ENCODE measurements around the gene TMEM151B.

Gene TMEM151B

GRCh38 chr6:44256775-44257024 lies 13.6 kb upstream of the TMEM151B start:
- TF ChIP-seq EZH2phosphoT487 (IDR thresholded peaks at IDR 0.05; ENCODE audit: low read length) (no peak), EZH2 (optimal IDR thresholded peaks at IDR 0.05; ENCODE audit: low read depth, low read length) (no peak)
- TF ChIP-seq, protein P1, sequence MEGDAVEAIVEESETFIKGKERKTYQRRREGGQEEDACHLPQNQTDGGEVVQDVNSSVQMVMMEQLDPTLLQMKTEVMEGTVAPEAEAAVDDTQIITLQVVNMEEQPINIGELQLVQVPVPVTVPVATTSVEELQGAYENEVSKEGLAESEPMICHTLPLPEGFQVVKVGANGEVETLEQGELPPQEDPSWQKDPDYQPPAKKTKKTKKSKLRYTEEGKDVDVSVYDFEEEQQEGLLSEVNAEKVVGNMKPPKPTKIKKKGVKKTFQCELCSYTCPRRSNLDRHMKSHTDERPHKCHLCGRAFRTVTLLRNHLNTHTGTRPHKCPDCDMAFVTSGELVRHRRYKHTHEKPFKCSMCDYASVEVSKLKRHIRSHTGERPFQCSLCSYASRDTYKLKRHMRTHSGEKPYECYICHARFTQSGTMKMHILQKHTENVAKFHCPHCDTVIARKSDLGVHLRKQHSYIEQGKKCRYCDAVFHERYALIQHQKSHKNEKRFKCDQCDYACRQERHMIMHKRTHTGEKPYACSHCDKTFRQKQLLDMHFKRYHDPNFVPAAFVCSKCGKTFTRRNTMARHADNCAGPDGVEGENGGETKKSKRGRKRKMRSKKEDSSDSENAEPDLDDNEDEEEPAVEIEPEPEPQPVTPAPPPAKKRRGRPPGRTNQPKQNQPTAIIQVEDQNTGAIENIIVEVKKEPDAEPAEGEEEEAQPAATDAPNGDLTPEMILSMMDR (IDR thresholded peaks at IDR 0.05; ENCODE audit: low read length), result no peak
- H3K36me3 ChIP-seq (replicated peaks; ENCODE audit: insufficient read depth, low read length), result peaks cover 8% of the 10 kb centered on the region
- peaks cover 59% of the 10 kb centered on the region for H3K79me2 ChIP-seq (ENCODE audit: low read length)
- H4K20me1 ChIP-seq (ENCODE audit: insufficient read depth, low read length), result peaks cover 28% of the 10 kb centered on the region
- peak overlapping the region; percentile 98 for H3K4me3 ChIP-seq (ENCODE audit: low read length)
- no peak for DNase-seq
- peak overlapping the region; percentile 64; the same call in 1 of the 2 replicates for H3K27ac ChIP-seq (ENCODE audit: low read length)
- H3K9me3 ChIP-seq (replicated peaks; ENCODE audit: insufficient read depth, low read length), result no peaks in the 10 kb centered on the region
- peak overlapping the region; percentile 91; the same call in 1 of the 2 replicates for H3K9ac ChIP-seq (ENCODE audit: low read length)
- peaks cover 72% of the 10 kb centered on the region for H3F3A ChIP-seq (ENCODE audit: insufficient read depth, low read length)
- peaks cover 35% of the 10 kb centered on the region for H3K4me1 ChIP-seq (ENCODE audit: low read length)
- H3K27me3 ChIP-seq (replicated peaks; ENCODE audit: insufficient read depth, low read length), result no peaks in the 10 kb centered on the region
- H3K9me2 ChIP-seq (replicated peaks; ENCODE audit: insufficient read depth, low read length), result no peaks in the 10 kb centered on the region
- H3K4me2 ChIP-seq (ENCODE audit: low read depth, low read length), result peak overlapping the region; percentile 97
- H2AFZ ChIP-seq (ENCODE audit: low read length), result peak overlapping the region; percentile 89

GRCh38 chr6:44257025-44257752 lies 13.1 kb upstream of the TMEM151B start, which contains the start of gene SLC35B2:
Gene SLC35B2 (minus strand): TSS chr6:44257528. CDS start chr6:44257410, 118 bp downstream.
- Histone ChIP-seq H3K9me2 (replicated peaks; ENCODE audit: insufficient read depth, low read length) (no peaks in the 10 kb centered on the region), H4K20me1 (ENCODE audit: insufficient read depth, low read length) (peaks cover 23% of the 10 kb centered on the region), H3K9me3 (replicated peaks; ENCODE audit: insufficient read depth, low read length) (no peaks in the 10 kb centered on the region), H3K36me3 (replicated peaks; ENCODE audit: insufficient read depth, low read length) (peaks cover 4% of the 10 kb centered on the region), H3K4me2 (ENCODE audit: low read depth, low read length) (peak within 1 kb of the TSS; percentile 97), H3K4me3 (ENCODE audit: low read length) (peak within 1 kb of the TSS; percentile 98), H3K27me3 (replicated peaks; ENCODE audit: insufficient read depth, low read length) (no peaks in the 10 kb centered on the region), H3F3A (ENCODE audit: insufficient read depth, low read length) (peaks cover 67% of the 10 kb centered on the region), H3K9ac (ENCODE audit: low read length) (peak within 1 kb of the TSS; percentile 91), H2AFZ (ENCODE audit: low read length) (peak within 1 kb of the TSS; percentile 89), H3K27ac (ENCODE audit: low read length) (peak within 1 kb of the TSS; percentile 64; the same call in 1 of the 2 replicates), H3K79me2 (ENCODE audit: low read length) (peaks cover 59% of the 10 kb centered on the region), H3K4me1 (ENCODE audit: low read length) (peaks cover 38% of the 10 kb centered on the region)
- peak; percentile 69 for DNase-seq
- TF ChIP-seq, protein P1 (IDR thresholded peaks at IDR 0.05; ENCODE audit: low read length), result peak; percentile 39
- TF ChIP-seq EZH2 (optimal IDR thresholded peaks at IDR 0.05; ENCODE audit: low read depth, low read length), result no peak

DNA sequence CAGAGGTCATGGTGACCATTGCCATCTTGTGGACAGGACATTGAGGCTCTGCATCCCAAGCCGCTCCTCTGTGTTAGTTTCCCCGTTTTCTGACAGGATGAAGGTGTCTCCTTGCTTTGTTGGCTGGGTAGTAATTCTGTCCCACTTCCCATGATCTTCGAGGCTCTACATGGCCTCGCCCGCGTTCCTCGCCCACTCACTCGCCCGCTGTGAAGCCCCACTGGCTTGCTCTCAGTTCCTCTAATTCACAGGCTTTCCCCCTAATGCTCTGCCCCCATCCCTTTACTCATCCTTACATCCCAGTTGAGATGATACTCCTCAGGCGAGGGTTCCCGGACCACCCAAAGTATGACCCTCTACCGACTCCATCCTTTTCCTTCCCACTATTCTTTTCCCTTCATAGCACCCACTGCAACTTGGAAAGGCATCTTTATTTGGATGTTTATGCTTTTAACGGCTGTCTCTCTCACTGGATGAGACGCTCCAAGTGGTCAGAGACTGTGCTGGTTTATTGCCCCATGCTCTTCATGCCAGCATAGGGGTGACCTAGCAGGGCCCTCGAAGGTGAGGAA lies 12.4 kb upstream of the TMEM151B start:
- H3K36me3 ChIP-seq (replicated peaks; ENCODE audit: insufficient read depth, low read length), result peaks cover 4% of the 10 kb centered on the region

More for the DNA sequence above, 12.4 kb upstream of the TMEM151B start:
- Histone ChIP-seq H3K79me2 (ENCODE audit: low read length) (peaks cover 59% of the 10 kb centered on the region), H4K20me1 (ENCODE audit: insufficient read depth, low read length) (peaks cover 19% of the 10 kb centered on the region), H3F3A (ENCODE audit: insufficient read depth, low read length) (peaks cover 64% of the 10 kb centered on the region), H2AFZ (ENCODE audit: low read length) (peak overlapping the region; percentile 21; the same call in 1 of the 2 replicates), H3K27me3 (replicated peaks; ENCODE audit: insufficient read depth, low read length) (no peaks in the 10 kb centered on the region), H3K4me2 (ENCODE audit: low read depth, low read length) (peak overlapping the region; percentile 70), H3K4me1 (ENCODE audit: low read length) (peaks cover 44% of the 10 kb centered on the region), H3K9me3 (replicated peaks; ENCODE audit: insufficient read depth, low read length) (no peaks in the 10 kb centered on the region), H3K27ac (ENCODE audit: low read length) (peak overlapping the region; percentile 41; the same call in 1 of the 2 replicates), H3K4me3 (ENCODE audit: low read length) (peak overlapping the region; percentile 43), H3K9ac (ENCODE audit: low read length) (peak overlapping the region; percentile 55; the same call in 1 of the 2 replicates), H3K9me2 (replicated peaks; ENCODE audit: insufficient read depth, low read length) (no peaks in the 10 kb centered on the region)
- TF ChIP-seq EZH2phosphoT487 (IDR thresholded peaks at IDR 0.05; ENCODE audit: low read length), result no peak
- TF ChIP-seq EZH2 (optimal IDR thresholded peaks at IDR 0.05; ENCODE audit: low read depth, low read length), result no peak
- TF ChIP-seq, protein P1 (IDR thresholded peaks at IDR 0.05; ENCODE audit: low read length), result no peak
- no peak for DNase-seq

Measured in MM.1S (cell line).